GM21737 (cell line): ENCODE results near the gene TBX2.
"Not testable (repeated sequence)": the region's sequence is repeated elsewhere in the genome, so short reads cannot be mapped to it uniquely, and the experiment has no call there.

Source experiments
- ATAC-seq: cut with Tn5 transposase; IDR thresholded peaks from one replicate; pipeline ENCODE4 v1.9.1; 2021; ENCODE audit warnings: mild to moderate bottlenecking, moderate library complexity; ENCODE audit not compliant: unreplicated experiment

Gene TBX2

DNA sequence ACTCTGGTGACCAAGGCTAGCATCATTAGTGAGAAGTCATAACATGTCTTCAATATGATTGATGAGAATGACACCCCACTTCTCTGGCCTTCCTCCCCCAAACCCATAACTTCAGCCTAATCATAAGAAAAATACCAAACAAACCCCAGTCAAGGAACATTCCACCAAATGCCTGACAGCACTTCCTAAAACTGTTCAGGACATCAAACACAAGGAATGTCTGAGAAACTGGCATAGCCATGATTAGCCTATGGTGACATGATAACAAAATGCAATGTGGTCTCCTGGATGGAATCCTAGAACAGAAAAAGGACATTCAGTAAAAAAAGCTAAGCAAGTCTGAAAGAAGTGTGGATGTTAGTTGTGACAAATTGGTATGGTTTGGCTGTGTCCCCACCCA lies 27.9 kb downstream of the TBX2 start:
- no peak for ATAC-seq

DNA sequence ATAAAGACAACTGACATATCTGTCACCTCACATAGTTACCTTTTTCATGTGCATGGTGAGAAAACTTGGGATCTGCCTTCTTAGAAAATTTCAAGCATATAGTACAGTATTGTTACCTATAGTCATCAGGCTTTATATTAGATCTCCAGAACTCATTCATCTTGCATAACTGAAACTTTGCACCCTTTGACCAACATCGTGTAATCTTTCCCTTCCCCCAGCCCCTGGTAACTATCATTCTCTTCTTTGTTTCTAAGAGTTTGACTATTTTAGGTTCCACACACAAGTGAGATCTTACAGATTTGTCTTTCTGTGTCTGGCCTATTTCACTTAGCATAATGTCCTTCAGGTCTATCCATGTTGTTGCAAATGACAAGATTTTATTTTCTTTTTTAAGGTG lies 29.6 kb downstream of the TBX2 start:
- no peak for ATAC-seq

DNA sequence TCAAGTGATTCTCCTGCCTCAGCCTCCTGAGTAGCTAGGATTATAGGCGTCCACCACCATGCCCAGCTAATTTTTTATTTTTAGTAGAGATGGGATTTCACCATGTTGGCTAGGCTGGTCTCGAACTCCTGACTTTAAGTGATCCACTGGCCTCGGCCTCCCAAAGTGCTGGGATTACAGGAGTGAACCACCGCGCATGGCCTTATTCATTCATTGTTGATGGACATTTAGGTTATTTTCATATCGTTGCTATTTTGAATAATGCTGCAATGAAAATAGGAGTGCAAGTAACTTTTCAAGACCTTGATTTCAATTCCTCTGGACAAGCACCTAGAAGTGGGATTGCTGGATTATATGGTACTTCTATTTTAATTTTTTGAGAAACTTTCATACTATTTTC lies 30.2 kb downstream of the TBX2 start:
- ATAC-seq = not testable (repeated sequence)

DNA sequence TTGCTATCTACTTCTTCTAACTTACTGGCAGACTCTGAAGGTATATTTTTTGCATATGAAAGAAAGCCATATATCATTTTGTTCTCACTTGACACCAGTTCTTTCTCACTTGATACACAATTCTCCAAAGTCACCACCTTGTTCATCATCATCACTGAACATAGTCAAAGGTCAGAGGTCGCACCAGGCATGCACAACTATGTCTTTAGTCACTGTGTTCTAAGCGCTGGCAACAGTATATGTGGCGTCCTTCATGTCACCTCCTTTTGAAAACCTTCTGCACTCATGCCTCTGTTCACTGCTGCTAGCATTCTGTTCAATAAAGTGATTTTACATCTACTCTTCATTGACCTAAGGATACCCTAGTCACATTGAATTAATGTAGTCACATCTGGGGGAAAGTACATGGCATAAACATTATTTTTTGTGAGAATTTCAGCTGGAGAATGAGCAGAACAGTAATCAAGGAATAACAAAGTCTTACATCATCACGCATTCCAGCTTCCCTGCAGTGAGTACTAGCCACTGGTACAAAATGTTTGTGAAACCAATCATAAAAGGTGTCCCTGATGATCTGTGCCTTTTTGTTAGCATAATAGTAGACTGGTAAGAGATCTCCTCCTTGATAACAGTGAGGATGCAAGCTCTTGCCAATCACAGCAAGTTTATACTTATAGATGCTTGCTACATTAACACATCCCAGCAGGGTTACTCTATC lies 32.1 kb downstream of the TBX2 start:
- no peak for ATAC-seq

DNA sequence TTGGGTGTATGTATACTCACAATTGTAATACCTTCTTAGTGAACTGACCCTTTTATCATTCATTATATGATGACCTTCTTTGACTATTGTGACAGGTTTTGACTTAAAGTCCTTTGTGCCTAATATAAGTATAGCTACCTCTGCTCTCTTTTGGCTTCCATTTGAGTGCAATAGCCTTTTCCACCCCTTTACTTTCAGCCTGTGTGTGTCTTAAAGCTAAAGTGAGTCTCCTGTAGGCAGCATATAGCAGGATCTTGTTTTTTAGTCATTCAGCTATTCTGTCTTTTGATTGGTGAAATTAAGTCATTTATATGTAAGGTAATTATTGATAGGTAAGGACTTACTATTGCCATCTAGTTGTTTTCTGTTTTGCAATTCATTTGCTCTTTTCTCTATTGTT lies 36.6 kb downstream of the TBX2 start:
- no peak for ATAC-seq

DNA sequence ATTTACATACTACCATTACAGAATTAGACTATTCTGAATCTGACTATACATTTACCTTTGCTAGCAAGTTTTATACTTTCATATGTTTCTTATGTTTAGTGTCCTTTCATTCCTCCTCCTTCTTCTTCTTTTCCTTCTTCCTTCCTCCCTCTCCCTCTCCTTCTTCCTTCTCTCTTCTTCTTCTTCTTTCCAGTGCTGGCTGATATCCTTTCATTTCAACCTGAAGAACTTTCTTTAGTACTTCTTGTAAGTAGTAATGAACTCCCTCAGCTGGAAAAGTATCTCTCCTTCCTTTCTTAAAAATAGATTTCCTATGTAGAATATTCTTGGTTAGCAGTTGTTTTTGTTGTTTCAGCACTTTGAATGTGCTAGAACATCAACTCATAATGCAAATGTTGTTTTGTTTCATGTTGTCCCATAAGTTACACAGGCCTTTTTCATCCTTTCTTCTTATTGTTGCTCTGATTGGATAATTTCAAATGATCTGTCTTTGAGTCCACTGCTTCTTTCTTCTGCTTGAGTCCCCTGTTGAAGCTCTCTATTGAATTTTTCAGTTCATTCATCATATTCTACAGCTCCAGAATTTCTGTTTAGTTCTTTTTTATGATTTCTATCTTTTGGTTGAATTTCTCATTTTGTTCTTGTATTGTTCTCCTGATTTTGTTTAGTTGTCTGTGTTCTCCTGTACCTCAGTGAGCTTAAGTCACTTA lies 37.5 kb downstream of the TBX2 start:
- ATAC-seq = no peak

DNA sequence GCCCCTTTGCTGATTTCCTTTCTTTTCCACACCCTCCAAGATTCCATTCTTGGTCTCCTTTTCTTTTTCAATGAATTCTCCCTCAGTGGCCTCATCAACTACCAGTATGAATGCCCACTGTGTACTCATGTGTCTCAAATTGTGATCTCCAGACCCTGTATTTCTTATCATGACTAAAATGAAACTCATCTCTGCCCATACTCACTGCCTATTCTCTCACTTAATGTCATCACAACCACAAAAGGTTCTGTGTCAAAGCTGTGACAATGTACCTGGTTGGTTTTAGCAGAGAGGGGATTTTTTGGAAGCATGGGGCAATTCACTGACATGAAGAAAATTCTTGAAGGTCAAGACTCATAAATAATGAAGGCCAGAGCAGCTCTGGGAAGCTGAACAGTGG lies 41.1 kb downstream of the TBX2 start:
- no peak for ATAC-seq

DNA sequence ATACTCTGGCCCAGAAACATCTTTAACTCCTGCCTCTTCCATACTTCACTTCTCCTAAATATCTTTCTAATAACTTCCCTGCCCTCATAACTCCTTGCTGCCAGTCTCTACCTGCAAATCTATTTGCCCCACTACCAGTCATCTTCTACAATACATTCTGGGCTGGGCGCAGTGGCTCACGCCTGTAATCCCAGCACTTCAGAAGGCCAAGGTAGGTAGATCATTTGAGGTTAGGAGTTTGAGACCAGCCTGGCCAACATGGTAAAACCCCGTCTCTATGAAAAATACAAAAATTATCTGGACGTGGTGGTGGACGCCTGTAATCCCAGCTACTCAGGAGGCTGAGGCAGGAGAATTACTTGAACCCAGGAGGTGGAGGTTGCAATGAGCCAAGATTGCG lies 41.9 kb downstream of the TBX2 start:
- ATAC-seq = not testable (repeated sequence)

DNA sequence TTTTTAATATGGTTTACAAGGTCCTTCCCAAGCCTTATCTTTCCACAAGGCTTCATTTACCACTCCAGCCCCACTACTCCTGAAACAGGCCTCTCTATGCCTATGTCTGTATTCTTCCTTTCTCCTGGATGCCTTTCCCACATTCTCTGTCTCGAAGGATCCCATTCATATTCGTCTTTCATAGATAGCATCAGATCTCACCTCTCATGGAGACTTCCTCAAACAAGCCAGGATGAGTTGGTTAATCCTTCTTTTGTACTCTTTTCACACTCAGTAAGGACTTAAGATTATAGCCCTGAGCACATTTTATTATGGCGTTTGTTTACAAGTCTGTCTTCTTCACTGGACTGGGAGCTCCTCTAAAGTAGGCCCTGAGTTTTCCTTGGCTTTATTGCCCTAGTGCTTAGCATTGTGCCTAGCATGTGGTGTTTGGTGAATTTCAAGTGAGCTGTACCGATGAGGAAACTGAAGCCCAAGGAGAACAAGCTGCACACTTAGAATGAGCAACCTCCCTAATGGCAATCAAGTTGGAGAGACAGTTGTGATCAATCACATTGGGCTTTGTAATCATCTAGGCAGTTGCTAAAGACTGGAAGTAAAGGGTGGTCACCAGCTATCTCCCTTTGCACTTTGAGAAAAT lies 42.6 kb downstream of the TBX2 start:
- no peak for ATAC-seq

DNA sequence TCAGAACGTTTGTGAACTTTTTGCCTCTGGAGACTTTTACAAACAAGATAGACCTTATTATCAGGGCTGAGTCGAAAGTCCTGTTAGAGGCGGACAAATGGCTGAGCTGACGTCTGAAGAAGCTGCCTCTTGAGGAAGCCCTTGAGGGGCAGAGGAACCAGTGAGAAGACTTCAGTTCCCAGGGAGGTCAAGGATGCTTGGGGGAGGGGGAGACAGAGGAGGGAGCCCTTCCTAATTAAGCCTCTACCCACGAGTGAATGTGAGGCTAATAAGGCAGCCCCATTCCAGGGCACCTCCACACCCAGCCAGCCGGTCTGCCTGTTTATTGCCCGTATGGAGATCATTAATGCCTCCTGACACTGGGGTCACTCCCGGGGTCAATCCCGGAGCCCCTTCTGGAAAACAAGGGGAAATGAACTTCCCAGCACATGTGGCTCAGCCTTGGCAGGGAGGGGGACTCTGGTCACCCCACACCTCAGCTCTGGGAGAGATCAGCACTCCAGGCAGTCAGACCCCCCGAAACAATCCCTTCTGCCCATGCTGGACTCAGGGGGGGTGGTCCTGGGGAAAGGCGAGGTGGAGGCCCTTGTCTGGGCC lies 43.3 kb downstream of the TBX2 start:
- no peak for ATAC-seq

DNA sequence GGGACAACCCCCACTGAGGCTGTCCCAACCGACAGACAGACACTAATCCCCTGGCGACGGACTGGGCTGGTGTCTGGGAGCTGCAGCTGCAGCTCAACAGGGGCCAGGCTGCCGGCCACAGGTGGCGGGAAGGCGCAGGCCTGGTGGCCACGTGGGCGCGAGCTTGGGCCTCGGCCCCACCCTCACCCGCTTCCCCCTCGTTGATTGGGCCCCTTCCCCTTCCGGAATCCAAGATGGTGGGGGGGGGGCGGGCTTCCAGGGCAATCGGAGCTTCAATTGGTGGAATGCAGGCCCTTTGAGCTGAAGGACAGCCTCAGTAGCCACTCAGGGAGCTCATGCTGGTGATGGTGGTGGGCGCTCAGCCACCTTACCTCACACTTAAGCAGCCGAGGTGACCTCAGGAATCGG lies 43.8 kb downstream of the TBX2 start:
- no peak for ATAC-seq

DNA sequence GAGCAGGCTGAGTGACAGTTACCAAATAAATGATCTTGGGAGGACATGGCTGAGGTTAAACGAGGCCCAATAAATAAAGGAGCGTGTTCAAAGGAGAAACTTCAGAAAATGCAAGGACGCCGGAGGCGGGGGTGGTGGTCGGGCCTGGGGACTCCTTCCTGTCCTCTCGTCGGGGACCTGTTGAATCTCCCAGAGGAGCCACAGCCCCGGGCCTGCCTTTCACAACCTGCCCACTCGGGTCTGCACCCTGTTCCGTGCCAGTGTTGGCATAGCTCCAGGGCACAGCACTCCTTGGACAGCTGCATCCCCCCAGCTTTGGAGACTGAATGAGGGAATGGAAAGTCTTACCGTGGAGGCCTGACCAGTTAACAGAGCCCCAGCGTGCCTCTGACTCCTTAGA lies 44.4 kb downstream of the TBX2 start:
- ATAC-seq = no peak

DNA sequence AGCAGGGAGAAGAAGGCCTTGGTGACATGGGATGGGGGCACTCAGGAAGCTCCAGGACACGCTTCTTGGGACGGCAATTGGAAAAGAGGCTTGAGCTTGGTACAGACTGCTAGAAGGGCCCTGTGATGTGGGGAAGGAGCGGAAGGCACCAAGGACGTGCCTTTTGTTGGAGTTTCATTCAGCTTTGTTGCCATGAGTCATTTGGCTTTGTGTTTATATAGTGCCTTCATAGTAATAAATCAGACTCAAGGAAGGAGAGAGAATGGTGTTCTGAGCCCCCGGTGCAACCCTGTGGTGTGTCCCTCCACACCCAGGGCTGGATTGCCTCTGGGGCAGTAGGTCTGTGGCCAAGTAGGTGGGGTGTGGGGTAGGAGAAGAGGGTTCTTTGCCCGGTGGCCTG lies 45.2 kb downstream of the TBX2 start:
- ATAC-seq = no peak

DNA sequence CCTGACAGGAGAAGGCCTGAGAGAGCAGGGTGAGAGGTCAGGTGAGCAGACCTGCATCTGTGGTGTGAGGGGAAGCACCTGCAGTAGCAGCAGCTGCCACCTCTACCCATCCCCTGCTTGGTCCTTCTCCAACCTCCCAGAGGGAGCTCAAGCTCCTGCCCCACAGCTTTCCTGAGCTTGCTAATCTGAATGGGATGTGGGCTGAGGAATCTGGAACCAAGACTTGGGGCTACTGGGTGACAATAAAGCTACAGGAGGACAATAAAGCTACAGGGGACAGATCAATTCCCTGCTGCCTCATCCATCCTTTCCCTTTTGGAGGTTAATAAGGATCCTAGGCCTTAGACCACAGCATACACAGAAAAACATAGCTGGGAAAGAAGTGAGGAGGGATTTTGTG lies 47.7 kb downstream of the TBX2 start:
- no peak for ATAC-seq

DNA sequence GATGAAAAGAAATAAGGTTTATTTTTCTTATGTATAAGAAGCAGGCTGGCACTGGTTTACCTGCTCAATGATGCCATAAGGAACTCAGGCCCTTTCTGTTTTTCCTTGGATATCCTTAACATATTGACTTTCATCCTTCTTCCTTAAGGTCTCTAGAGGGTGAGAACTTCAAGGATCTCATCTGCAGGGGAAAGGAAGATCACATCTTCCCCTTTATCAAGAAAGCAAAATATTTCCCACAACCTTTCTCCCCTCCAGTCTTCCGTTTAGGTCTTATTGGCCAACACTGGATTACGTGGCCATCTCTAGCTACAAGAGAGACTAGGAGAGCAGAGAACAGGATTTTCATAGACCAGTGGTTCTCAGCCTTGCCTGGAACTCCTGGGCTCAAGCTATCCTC lies 48.4 kb downstream of the TBX2 start:
- ATAC-seq = no peak

DNA sequence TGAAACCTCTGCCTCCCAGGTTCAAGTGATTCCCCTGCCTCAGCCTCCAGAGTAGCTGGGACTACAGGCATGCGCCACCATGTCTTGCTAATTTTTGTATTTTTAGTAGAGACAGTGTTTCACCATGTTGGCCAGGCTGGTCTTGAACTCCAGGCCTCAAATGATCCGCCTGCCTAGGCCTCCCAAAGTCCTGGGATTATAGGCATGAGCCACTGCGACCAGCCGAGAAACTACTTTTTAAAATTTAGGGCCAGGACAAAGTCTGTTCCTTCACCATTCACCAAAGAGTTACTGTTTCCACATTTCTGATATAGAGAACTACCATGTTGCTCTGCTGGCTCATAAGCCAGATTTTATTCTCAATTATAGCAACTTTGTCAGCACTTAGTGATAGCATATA lies 49.5 kb downstream of the TBX2 start:
- not testable (repeated sequence) for ATAC-seq

DNA sequence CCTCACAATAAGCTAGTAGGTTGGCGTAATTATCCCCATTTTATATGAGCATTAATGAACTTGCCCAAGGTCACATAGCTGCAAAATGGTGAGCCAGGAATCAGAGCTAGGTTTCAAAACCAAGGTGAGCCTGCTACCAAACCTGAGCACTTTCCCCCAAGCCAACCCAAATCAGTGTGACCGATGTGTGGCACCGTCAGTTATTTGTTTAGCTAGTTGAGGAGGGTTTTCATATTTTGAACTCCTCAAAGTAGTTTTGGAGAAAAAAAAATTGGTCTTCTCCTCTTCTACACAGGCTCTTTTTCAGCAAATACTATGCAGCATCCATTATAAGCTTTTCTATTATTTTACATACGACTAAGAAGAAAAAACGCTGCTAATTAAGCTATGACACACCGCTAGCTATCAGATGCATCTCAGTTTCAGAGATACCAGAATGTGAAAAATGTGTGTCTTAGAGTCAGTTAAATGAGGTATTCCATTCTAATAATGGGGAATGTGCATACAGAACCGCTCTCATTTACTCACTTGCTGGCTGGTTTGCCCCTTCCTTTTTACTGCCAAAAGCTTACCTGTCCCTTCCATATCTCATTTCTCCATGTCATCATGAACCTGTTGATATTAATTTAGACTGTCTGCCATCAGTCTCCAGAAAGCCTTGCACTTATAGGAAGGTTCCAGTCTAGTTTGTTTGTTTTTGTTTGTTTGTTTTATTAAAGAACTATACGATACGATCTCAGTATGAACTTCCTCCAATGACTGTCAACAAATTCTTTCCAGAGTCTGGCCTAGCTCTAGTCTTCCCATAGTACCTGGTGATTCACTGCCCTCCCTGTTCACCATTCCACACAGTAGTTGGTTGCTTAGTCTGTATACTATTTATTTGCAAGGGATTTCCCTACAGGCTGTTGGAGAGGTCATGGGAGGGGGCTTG lies 50.3 kb downstream of the TBX2 start:
- ATAC-seq = no peak

DNA sequence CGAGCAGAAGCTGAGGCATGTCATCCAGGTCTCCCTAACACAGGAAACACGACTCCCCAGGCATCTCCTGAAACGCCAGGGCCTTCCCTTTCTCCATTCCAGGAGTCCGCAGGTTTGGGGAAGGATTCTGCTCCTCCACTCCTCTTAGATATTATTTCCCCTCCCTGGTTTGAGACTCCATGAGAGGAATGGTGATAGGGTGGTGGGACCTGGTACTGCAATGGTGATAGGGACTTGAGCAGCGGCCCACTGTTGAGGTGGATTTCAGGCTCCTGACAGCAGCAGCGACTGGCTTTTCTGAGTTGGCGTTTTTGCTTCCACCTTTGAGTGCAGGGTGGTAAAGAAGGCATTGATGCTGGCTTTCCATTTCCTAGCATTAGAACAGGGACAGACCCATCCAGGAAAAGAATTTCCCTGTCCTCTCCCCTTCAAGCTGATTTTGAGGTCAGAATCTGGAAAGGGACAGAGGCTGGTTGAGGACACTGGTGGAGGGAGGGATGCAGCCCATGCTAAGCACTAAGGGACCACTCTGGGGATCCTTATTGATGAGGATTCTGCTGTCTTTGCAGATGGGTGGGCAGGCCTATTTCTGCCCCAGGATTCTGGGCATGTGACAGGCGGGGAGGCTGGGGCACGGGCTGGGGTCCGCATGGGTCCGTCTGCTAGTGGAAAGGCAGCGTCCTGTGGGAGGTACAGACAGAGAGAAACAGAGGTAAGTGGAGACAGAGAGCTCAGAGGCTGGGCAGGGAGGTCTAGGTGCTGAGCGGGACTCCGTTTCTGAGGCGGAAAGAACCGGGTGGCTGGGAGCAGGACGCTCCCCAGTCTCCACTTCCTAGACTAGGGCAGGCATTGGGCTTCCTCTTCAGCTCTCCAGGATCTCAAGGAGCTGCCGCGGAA lies 51.2 kb downstream of the TBX2 start:
- no peak for ATAC-seq

DNA sequence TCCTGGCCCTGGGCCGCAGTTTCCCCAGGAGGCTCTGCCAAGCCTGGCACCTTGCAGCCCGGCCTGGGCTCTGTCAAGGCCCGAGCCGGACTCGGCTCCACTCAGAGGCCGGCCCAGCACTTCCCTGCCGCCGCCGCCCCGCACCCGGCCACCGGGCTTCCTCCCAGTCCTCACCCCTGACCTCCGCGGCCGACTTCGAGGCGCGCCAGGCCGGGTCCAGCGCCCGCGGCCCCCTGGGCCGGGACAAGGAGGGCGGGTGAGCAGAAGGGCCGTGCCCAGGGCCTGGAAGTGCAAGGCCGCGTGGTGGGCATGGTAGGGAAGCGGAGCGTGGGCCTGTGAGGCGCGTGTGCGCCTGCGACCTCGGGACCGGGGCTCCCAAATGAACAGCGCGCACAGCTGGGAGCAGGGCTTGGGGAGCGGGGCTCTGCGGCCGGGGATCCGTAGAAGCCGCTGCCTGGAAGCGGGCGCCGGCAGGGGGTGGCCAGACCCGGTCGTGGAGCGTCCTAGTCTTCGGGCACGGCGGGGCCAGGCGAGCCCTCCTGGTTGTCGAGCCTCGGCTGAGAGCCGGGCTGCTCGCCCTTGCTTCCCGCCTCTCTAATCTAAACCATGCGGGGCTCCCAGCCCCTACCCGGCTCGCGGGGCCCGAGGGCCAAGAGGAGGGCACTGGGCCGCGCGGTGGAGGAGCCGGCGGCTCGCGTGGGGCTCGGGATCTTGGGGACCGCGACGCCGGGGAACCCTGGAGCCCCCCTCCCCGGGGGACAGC lies 52.1 kb downstream of the TBX2 start:
- no peak for ATAC-seq
